HepG2 (cell line): Measurements from ENCODE around the gene MRNIP. TPM values are rescaled to one million over a fixed set of nuclear protein-coding genes. Genes with fewer than 3 reads are reported as not detected.

ENCODE experiments used
- CENPT ChIP-seq: sonication (generic); formaldehyde crosslinking; IDR thresholded peaks from 2 replicates; pipeline ENCODE4 v1.8.0; 2022; ENCODE audit warnings: low read depth, mild to moderate bottlenecking, moderate library complexity, missing genetic modification reagents
- ELF3 ChIP-seq: IDR thresholded peaks from 2 replicates; pipeline ENCODE4 v1.6.1; 2016; ENCODE audit warnings: missing genetic modification reagents, missing compliant biosample characterization
- HNRNPUL1 ChIP-seq: fragments of 200-400 bp; formaldehyde crosslinking; IDR thresholded peaks from 2 replicates; pipeline ENCODE4 v1.6.1; 2017; ENCODE audit warnings: low read depth, mild to moderate bottlenecking, low read length, moderate library complexity
- KLF12 ChIP-seq: sonication (generic); formaldehyde crosslinking; IDR thresholded peaks from 2 replicates; pipeline ENCODE4 v1.4.0; 2020; ENCODE audit warnings: missing genetic modification reagents, borderline replicate concordance
- MAFK ChIP-seq, 2 experiments: IDR thresholded peaks in 1 of 2; conservative IDR thresholded peaks in 1 of 2; 2 replicates each; pipeline ENCODE4 v1.6.1; 2011; ENCODE audit warnings: improper control_type of control experiment in 2 of 2, low read length in 2 of 2
- REXO4 ChIP-seq: sonication (generic); formaldehyde crosslinking; IDR thresholded peaks from 2 replicates; pipeline ENCODE4 v1.8.0; 2022; ENCODE audit warnings: missing genetic modification reagents, mild to moderate bottlenecking, borderline replicate concordance
- TBL1XR1 ChIP-seq: fragments of 150-350 bp; IDR thresholded peaks from 2 replicates; pipeline ENCODE4 v1.6.1; 2014; ENCODE audit warnings: borderline replicate concordance, low read length; ENCODE audit not compliant: partially characterized antibody
- TSC22D2 ChIP-seq: sonication (generic); formaldehyde crosslinking; IDR thresholded peaks from 2 replicates; pipeline ENCODE4 v1.5.1; 2020; ENCODE audit warnings: missing genetic modification reagents, mild to moderate bottlenecking, borderline replicate concordance
- ZNF17 ChIP-seq: sonication (generic); formaldehyde crosslinking; IDR thresholded peaks from 2 replicates; pipeline ENCODE4 v1.5.0; 2020; ENCODE audit warnings: mild to moderate bottlenecking, missing genetic modification reagents
- ZNF251 ChIP-seq: sonication (generic); formaldehyde crosslinking; IDR thresholded peaks from 2 replicates; pipeline ENCODE4 v1.9.0; 2021; ENCODE audit warnings: mild to moderate bottlenecking, missing genetic modification reagents
- ZNF264 ChIP-seq: sonication (generic); formaldehyde crosslinking; IDR thresholded peaks from 2 replicates; pipeline ENCODE4 v1.4.0; 2020; ENCODE audit warnings: missing genetic modification reagents
- ZNF510 ChIP-seq: sonication (generic); formaldehyde crosslinking; IDR thresholded peaks from 2 replicates; pipeline ENCODE4 v1.4.0; 2020; ENCODE audit warnings: low read depth, mild to moderate bottlenecking, missing genetic modification reagents
- ZNF772 ChIP-seq: sonication (generic); formaldehyde crosslinking; IDR thresholded peaks from 2 replicates; pipeline ENCODE4 v1.5.0; 2020; ENCODE audit warnings: mild to moderate bottlenecking, missing genetic modification reagents
- polyA plus RNA-seq, 8 experiments: library from polyadenylated mRNA; depleted of rRNA in 3 of 8; stranded (reverse) in 7 of 8; unstranded in 1 of 8; fragments of >200 nt; fragmentation: Illumina TruSeq in 4 of 8; extraction: Trizol in 4 of 8; gene quantifications; 2 replicates each; pipeline versions ENCODE4 v1.2.1 to v1.2.3, GENCODE V29; 2011 to 2016; ENCODE audit warnings: low read depth in 4 of 8, missing spikeins in 1 of 8, mixed read lengths in 1 of 8; ENCODE audit not compliant: insufficient read depth in 1 of 8
- total RNA-seq, 5 experiments: library from RNA; depleted of rRNA; stranded (reverse); fragments of >200 nt; fragmentation: Illumina TruSeq; extraction: Trizol; gene quantifications; 2 replicates each; pipeline ENCODE4 v1.2.3, GENCODE V29; 2016; ENCODE audit warnings: low read depth in 1 of 5
- TF ChIP-seq, protein P1 (sequence below): sonication (generic); formaldehyde crosslinking; IDR thresholded peaks from one replicate; pipeline ENCODE4 v1.5.1; 2020; ENCODE audit warnings: mild to moderate bottlenecking, missing genetic modification reagents; ENCODE audit errors: not compliant biosample characterization
- TF ChIP-seq, protein P2 (sequence below): sonication (generic); formaldehyde crosslinking; IDR thresholded peaks from 2 replicates; pipeline ENCODE4 v1.4.0; 2020; ENCODE audit warnings: missing genetic modification reagents, borderline replicate concordance

The MRNIP gene
- total and polyA plus RNA-seq, 2 of the 13 experiments (the other 11 are each of a cell fraction or from before 2014, with no cell fraction given): 15.5 to 34.1 TPM

DNA sequence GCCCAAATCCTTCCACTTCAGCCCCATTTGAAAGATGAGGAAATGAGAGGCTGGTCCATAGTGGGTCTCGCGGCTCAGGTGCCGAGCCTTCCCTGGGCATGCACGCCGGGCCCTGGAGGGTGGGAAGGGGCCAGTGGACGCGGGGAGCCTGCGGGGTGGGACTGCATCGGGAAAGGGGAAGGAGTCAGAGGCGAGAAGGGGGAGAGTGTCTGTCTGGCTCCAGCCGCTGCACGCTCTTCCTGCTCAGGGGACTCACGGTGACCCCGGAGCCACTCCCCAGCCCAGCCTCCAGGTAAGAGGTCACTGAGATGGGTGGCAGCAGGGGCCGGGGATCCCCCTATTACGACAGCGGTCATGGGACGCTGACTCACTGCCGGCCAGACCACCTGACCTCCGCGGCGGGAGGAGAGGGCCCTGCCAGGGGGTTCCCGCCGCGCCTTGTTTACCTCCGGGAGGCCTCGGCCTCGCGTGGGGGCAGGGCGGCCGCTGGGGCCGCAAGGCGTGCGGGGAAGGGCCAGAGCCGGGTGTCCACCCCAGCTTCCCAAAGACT is 39.8 kb downstream of the MRNIP start (continued):
- TF ChIP-seq, protein P1, sequence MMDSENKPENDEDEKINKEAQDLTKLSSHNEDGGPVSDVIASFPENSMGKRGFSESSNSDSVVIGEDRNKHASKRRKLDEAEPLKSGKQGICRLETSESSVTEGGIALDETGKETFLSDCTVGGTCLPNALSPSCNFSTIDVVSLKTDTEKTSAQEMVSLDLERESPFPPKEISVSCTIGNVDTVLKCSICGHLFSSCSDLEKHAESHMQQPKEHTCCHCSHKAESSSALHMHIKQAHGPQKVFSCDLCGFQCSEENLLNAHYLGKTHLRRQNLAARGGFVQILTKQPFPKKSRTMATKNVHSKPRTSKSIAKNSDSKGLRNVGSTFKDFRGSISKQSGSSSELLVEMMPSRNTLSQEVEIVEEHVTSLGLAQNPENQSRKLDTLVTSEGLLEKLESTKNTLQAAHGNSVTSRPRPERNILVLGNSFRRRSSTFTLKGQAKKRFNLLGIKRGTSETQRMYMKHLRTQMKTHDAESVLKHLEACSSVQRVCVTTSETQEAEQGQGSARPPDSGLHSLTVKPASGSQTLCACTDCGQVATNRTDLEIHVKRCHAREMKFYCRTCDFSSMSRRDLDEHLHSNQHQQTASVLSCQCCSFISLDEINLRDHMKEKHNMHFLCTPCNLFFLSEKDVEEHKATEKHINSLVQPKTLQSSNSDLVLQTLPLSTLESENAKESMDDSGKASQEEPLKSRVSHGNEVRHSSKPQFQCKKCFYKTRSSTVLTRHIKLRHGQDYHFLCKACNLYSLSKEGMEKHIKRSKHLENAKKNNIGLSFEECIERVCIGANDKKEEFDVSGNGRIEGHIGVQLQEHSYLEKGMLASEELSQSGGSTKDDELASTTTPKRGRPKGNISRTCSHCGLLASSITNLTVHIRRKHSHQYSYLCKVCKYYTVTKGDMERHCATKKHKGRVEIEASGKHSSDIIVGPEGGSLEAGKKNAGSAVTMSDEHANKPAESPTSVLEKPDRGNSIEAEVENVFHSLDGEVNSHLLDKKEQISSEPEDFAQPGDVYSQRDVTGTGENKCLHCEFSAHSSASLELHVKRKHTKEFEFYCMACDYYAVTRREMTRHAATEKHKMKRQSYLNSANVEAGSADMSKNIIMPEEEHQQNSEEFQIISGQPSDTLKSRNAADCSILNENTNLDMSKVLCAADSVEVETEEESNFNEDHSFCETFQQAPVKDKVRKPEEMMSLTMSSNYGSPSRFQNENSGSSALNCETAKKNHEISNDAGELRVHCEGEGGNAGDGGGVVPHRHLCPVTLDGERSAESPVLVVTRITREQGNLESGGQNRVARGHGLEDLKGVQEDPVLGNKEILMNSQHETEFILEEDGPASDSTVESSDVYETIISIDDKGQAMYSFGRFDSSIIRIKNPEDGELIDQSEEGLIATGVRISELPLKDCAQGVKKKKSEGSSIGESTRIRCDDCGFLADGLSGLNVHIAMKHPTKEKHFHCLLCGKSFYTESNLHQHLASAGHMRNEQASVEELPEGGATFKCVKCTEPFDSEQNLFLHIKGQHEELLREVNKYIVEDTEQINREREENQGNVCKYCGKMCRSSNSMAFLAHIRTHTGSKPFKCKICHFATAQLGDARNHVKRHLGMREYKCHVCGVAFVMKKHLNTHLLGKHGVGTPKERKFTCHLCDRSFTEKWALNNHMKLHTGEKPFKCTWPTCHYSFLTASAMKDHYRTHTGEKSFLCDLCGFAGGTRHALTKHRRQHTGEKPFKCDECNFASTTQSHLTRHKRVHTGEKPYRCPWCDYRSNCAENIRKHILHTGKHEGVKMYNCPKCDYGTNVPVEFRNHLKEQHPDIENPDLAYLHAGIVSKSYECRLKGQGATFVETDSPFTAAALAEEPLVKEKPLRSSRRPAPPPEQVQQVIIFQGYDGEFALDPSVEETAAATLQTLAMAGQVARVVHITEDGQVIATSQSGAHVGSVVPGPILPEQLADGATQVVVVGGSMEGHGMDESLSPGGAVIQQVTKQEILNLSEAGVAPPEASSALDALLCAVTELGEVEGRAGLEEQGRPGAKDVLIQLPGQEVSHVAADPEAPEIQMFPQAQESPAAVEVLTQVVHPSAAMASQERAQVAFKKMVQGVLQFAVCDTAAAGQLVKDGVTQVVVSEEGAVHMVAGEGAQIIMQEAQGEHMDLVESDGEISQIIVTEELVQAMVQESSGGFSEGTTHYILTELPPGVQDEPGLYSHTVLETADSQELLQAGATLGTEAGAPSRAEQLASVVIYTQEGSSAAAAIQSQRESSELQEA (CRISPR knock-in tag): no peak
- TF ChIP-seq CENPT (CRISPR knock-in tag) (no peak), ZNF264 (0 out of 2 replicates have a peak, but pooled peaks have one; percentile 18), ZNF510 (CRISPR knock-in tag) (no peak), MAFK (conservative IDR thresholded peaks at IDR 0.05 in 1 of 2, IDR thresholded peaks at IDR 0.05 in 1 of 2; ENCODE audit: low read length in 2 of 2) (peak; percentile 19 to 44; a peak in 1 of 4 replicates), REXO4 (CRISPR knock-in tag) (no peak), ELF3 (CRISPR knock-in tag) (peak; percentile 71), ZNF17 (no peak), HNRNPUL1 (no peak), TBL1XR1 (peak; percentile 76), ZNF772 (CRISPR knock-in tag) (peak; percentile 61; the same call in 1 of the 2 replicates), TSC22D2 (CRISPR knock-in tag) (no peak), ZNF251 (CRISPR knock-in tag) (no peak; the same call in 1 of the 2 replicates), KLF12 (CRISPR knock-in tag) (0 out of 2 replicates have a peak, but pooled peaks have one; percentile 62)
- TF ChIP-seq, protein P2, sequence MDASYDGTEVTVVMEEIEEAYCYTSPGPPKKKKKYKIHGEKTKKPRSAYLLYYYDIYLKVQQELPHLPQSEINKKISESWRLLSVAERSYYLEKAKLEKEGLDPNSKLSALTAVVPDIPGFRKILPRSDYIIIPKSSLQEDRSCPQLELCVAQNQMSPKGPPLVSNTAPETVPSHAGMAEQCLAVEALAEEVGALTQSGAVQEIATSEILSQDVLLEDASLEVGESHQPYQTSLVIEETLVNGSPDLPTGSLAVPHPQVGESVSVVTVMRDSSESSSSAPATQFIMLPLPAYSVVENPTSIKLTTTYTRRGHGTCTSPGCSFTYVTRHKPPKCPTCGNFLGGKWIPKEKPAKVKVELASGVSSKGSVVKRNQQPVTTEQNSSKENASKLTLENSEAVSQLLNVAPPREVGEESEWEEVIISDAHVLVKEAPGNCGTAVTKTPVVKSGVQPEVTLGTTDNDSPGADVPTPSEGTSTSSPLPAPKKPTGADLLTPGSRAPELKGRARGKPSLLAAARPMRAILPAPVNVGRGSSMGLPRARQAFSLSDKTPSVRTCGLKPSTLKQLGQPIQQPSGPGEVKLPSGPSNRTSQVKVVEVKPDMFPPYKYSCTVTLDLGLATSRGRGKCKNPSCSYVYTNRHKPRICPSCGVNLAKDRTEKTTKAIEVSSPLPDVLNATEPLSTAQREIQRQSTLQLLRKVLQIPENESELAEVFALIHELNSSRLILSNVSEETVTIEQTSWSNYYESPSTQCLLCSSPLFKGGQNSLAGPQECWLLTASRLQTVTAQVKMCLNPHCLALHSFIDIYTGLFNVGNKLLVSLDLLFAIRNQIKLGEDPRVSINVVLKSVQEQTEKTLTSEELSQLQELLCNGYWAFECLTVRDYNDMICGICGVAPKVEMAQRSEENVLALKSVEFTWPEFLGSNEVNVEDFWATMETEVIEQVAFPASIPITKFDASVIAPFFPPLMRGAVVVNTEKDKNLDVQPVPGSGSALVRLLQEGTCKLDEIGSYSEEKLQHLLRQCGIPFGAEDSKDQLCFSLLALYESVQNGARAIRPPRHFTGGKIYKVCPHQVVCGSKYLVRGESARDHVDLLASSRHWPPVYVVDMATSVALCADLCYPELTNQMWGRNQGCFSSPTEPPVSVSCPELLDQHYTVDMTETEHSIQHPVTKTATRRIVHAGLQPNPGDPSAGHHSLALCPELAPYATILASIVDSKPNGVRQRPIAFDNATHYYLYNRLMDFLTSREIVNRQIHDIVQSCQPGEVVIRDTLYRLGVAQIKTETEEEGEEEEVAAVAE (CRISPR knock-in tag): no peak; the same call in none of the 2 replicates
